GM19397 (cell line): ENCODE results near the gene GTF2H1.
"Not testable (repeated sequence)": the region's sequence is repeated elsewhere in the genome, so short reads cannot be mapped to it uniquely, and the experiment has no call there.

Experiments
- ATAC-seq: cut with Tn5 transposase; IDR thresholded peaks from one replicate; pipeline ENCODE4 v1.9.1; 2021; ENCODE audit warnings: mild to moderate bottlenecking, moderate library complexity; ENCODE audit not compliant: unreplicated experiment

The GTF2H1 gene

DNA sequence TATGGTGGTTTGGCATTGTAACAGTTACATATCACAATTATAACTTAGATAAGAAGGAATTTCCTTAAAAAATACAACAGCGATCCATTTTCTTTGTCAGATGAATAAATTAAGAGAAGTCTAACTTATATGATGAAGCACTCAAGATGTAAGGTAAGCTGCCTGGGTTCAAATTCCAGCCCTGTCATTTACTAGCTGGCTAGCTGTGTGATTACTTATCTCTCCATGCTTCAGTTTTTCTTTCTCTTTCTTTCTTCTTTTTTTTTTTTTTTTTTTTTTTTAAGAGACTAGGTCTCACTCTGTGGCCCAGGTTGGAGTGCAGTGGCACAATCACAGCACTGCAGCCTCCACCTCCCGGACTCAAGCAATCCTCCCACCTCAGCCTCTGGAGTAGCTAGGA, 49.8 kb downstream of the GTF2H1 start:
- no peak for ATAC-seq

DNA sequence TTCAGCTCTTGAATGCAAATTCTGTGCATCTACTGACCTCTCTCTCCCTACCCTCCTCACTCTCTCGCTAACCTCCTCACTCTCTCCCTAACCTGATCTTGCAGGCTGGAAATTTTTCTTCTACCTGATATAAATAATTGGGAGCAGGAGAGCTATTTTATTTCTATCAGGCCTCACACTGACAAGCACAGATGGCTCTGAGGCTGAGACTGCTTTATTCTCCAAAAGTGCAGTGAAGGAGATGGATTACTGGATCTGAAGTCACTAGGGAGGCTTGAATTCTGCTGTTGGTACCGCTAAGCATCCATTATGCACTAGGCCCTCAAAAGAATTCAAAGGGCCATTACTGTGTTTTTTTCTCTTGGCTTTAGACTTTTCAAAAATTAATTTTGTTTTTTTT, 52.6 kb downstream of the GTF2H1 start:
- no peak for ATAC-seq

DNA sequence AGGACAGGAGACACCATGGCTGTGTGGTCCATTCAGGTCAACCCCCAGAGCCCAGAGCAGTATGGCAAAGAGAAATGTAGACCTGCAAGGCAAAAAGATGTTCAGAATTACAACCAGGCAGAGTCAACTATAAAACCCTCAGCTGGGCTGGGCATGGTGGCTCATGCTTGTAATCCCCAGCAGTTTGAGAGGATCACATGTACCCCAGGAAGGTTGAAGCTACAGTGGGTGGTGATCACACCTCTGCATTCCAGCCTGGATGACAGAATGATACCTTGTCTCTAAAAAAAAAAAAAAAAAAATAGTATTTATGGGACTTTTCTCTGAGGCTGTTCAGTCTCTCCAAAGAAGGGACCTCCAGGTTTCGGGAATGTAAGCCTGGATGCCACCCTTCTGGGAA, 53.6 kb downstream of the GTF2H1 start:
- no peak for ATAC-seq

GRCh38 chr11:18379201-18379600, 56.8 kb downstream of the GTF2H1 start:
- no peak for ATAC-seq

GRCh38 chr11:18383388-18384156, 61.2 kb downstream of the GTF2H1 start:
- ATAC-seq = peak; percentile 82

DNA sequence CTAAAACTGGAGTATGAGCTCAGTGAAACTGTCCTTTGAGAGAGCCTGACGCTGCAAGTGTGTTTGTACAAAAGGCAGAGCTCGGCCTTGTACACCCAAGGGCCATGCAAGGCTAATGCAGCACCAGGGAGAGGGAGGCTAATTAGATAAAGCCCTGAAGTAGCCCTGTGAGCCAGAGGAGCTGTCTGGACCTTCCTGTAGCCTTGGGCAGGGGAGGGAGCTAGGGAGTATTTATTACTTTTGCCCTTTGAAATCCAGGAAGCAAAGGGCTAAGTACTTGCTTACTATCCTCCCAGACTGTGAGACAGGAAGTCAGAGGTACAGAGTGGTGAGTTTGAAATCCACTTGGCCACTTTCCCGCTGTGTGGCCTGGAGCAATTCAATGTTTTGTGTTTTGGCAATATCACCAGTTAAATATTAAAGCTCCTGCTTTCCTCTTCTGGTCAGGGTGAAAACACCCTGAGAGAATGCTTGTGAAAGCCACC, 61.8 kb downstream of the GTF2H1 start:
- peak; percentile 61 for ATAC-seq

GRCh38 chr11:18390088-18390487, 67.7 kb downstream of the GTF2H1 start:
- ATAC-seq = no peak

DNA sequence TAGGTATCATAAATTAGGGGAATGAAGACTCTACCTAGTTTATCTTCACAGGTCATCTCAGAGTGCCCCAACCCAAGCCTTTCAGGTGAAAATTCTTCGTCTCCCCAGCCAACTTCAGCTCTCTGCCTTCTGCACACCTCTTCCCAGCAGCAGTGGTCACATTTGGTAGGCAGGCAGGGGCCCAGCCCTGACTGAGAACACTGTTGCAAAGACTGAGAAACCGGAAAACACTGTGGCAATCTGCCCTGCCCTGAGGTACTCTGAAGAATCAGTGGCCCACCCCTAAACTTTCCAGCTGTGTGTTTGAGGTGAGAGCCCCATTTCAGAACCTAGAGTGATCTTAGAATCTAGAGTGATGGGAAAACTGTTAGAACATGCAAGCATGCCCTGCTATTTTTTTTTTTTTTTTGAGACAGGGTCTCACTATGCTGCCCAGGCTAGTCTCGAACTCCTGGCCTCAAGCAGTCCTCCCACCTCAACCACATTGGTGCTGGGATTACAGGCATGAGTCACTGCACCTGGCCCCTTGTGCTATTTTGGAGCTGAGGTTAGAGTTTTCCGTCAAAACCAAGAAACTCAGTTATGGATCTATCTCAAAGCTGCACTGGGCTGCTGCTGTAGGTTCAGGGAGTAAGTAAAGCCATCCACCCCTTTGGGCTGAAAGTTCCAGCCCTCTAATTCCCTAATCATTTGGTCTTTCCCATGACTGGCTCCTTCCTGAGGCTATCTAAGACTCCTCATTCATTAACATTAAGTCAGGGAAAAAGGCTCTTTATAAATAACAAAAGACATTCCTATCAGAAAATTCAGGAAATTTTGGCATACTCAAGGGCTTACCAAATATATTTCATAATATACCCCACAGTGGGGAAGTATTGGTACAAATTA, 70.3 kb downstream of the GTF2H1 start:
- no peak for ATAC-seq

- ATAC-seq = no peak
Measured at GRCh38 chr11:18393581-18394274, 71.4 kb downstream of the GTF2H1 start.

DNA sequence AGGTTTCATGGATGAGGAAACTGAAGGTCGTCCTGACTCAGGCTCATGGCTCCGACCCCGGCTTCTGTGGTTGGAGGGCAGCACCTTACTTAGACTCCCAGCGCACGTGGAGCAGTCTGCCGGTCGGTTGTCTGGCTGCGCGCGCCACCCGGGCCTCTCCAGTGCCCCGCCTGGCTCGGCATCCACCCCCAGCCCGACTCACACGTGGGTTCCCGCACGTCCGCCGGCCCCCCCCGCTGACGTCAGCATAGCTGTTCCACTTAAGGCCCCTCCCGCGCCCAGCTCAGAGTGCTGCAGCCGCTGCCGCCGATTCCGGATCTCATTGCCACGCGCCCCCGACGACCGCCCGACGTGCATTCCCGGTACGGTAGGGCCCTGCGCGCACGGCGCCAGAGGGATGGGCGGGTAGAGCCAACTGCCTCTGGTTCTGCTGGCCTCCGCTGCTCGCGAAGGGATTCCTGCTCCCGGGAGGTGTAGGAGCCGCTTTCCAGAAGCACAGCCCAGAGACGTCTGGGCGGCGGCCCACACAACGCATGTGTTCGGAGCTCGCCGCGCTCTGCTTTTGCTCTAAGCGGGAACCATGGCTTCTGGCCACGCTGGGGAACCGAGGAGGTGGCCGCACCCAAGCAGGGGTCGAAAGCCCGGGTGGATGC, 72.0 kb downstream of the GTF2H1 start, which contains the start of gene LDHA:
TSS of gene LDHA (plus strand) at position 289 of the 653 bp plus-strand sequence. CDS start 2,280 bp downstream, outside the sequence.
- peak; percentile 63 for ATAC-seq

DNA sequence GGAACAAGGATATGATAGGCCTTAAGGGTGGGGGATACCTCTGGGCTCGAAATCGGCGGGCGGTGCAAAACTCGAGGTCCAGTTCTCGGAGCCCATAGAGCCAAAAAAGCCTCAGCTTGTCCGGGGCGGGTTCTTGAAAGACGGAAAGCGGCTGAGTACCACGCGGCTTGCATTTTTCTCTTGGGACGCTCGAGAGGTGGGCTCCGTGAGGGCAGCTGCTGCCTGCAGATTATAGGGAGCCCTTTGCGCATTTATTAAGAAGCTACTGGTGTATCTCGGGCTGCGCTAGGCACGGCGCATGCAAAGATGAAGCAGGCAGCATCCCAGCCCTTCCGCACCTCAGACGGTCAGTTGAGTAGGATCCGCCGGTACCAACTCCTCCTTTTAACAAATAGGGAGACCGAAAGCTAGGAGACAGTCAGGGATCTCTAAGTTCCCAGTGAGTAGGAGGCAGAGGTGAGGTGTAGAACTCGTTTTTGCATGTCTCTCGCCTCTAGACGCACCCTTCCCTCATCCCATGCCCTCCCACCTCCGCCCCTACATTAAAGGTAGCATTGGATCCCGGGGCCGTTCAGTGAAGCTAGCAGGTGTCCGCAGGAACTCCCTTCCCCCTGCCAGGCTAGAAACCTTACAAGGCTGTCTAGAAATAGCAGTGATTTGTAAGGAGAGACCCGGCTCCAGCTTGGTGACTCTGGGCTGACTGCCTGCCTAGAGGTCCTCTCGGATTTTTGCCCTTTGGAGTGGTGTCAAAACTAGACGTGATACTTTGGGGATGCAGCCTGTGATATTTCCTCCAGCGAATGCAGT, 72.8 kb downstream of the GTF2H1 start:
- no peak for ATAC-seq

DNA sequence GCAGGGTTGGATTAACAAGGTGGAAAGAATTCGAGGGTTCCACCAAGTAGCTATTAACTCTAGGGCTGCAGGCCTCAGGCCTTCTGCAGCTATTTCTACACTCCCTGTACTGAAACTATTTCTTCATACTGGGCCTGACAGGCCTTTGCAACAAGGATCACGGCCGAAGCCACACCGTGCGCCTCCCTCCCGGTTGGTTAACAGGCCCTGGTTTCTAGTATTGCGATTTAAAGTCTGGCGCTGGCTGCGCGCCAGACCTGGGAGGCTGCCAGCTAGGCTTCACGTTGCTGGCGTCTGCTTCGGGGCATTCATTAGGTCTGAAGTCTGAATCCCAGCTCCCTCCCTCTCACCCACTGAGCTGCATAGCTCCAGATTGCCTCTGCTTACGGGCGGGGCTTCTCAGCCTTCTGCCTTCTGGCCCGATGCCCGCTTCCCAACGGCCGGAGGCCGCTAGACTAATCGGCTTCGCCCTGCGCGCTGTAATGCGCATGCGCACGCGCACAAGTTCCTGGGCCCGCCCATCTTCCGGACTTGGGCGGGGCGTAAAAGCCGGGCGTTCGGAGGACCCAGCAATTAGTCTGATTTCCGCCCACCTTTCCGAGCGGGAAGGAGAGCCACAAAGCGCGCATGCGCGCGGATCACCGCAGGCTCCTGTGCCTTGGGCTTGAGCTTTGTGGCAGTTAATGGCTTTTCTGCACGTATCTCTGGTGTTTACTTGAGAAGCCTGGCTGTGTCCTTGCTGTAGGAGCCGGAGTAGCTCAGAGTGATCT, 73.6 kb downstream of the GTF2H1 start:
- peak; percentile 70 for ATAC-seq

DNA sequence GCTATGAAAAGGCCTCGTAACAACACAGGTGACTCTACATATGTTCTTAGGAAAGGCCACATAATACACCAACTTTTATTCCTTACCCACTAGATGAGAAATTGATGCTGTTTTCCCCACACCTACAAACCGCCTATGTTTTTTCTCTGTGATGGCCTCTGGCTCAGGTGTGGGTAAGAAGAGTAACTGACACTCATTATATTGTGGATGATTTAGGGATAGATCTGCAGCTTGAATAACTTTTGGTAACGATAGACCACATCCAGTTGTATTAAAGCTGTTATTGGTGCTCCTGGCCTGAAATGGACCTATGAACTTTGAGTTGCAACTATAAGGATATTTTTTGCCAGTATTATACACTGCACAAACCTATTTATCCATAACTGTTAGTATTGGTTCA, 75.6 kb downstream of the GTF2H1 start:
- no peak for ATAC-seq

DNA sequence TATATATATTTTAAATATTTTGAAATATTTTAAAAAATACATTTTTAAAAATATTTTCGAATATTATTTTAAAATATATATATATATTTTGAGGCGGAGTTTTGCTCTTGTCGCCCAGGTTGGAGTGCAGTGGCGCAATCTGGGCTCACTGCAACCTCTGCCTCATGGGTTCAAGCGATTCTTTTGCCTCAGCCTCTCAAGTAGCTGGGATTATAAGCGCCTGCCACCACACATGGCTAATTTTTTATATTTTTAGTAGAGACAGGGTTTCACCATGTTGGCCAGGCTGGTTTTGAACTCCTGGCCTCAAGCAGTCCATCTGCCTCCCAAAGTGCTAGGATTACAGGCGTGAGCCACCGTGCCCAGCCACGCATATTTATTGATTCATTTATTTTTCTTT, 78.7 kb downstream of the GTF2H1 start:
- not testable (repeated sequence) for ATAC-seq

- no peak for ATAC-seq
Measured at GRCh38 chr11:18404062-18404461, 81.7 kb downstream of the GTF2H1 start.

DNA sequence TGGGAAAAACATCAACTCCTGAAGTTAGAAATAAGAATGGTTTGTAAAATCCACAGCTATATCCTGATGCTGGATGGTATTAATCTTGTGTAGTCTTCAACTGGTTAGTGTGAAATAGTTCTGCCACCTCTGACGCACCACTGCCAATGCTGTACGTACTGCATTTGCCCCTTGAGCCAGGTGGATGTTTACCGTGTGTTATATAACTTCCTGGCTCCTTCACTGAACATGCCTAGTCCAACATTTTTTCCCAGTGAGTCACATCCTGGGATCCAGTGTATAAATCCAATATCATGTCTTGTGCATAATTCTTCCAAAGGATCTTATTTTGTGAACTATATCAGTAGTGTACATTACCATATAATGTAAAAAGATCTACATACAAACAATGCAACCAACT, 85.0 kb downstream of the GTF2H1 start:
- not testable (repeated sequence) for ATAC-seq

GRCh38 chr11:18408558-18409291, 86.4 kb downstream of the GTF2H1 start:
- ATAC-seq = no peak

- ATAC-seq = no peak
Measured at GRCh38 chr11:18416459-18416858, 94.1 kb downstream of the GTF2H1 start.
